HepG2 (cell line): ENCODE measurements around the gene CCDC201. TPM values are rescaled to one million over a fixed set of nuclear protein-coding genes. Genes with fewer than 3 reads are reported as not detected.
A peak's percentile ranks its signal among the peaks of the same experiment; 100 is the strongest.

Source experiments
- ATF1 ChIP-seq: IDR thresholded peaks from 2 replicates; pipeline ENCODE4 v1.6.1; 2016; ENCODE audit warnings: mild to moderate bottlenecking, control low read depth
- CCDC6 ChIP-seq: sonication (generic); formaldehyde crosslinking; IDR thresholded peaks from 2 replicates; pipeline ENCODE4 v1.8.1; 2022; ENCODE audit warnings: mild to moderate bottlenecking, missing genetic modification reagents, moderate library complexity
- DNMT1 ChIP-seq: sonication (generic); formaldehyde crosslinking; IDR thresholded peaks from 2 replicates; pipeline ENCODE4 v1.5.1; 2020; ENCODE audit warnings: mild to moderate bottlenecking, missing genetic modification reagents
- DPF2 ChIP-seq: sonication (generic); formaldehyde crosslinking; IDR thresholded peaks from 2 replicates; pipeline ENCODE4 v1.4.0; 2020; ENCODE audit warnings: mild to moderate bottlenecking, low read depth, missing genetic modification reagents, borderline replicate concordance
- DZIP1 ChIP-seq: sonication (generic); formaldehyde crosslinking; IDR thresholded peaks from 2 replicates; pipeline ENCODE4 v1.5.0; 2020; ENCODE audit warnings: mild to moderate bottlenecking, missing genetic modification reagents
- FOXK1 ChIP-seq: sonication (generic); formaldehyde crosslinking; IDR thresholded peaks from 2 replicates; pipeline ENCODE4 v1.4.0; 2020; ENCODE audit warnings: low read depth, missing genetic modification reagents, borderline replicate concordance
- FOXP1 ChIP-seq, 2 experiments: fragments of 450-650 bp in 1 of 2; IDR thresholded peaks; 2 replicates each; pipeline ENCODE4 v1.6.1; 2017 to 2018; ENCODE audit warnings: antibody characterized with exemption in 1 of 2
- KDM2A ChIP-seq: sonication (generic); formaldehyde crosslinking; IDR thresholded peaks from 2 replicates; pipeline ENCODE4 v1.4.0; 2020; ENCODE audit warnings: low read depth, missing genetic modification reagents, borderline replicate concordance
- NFKB2 ChIP-seq: sonication (generic); formaldehyde crosslinking; IDR thresholded peaks from 2 replicates; pipeline ENCODE4 v1.4.0; 2020; ENCODE audit warnings: missing genetic modification reagents, borderline replicate concordance
- NFYB ChIP-seq: sonication (generic); formaldehyde crosslinking; IDR thresholded peaks from 2 replicates; pipeline ENCODE4 v1.4.0; 2020; ENCODE audit warnings: missing genetic modification reagents
- RARA ChIP-seq: IDR thresholded peaks from 2 replicates; pipeline ENCODE4 v1.6.1; 2016; ENCODE audit warnings: missing genetic modification reagents, missing compliant biosample characterization
- RARG ChIP-seq: sonication (generic); formaldehyde crosslinking; IDR thresholded peaks from 2 replicates; pipeline ENCODE4 v1.4.0; 2020; ENCODE audit warnings: low read depth, mild to moderate bottlenecking, missing genetic modification reagents
- RFX1 ChIP-seq: fragments of 450-650 bp; IDR thresholded peaks from 2 replicates; pipeline ENCODE4 v1.6.1; 2017
- SMC3 ChIP-seq: IDR thresholded peaks from 2 replicates; pipeline ENCODE4 v1.6.1; 2011; ENCODE audit warnings: low read length, improper control_type of control experiment
- TBL1XR1 ChIP-seq: fragments of 150-350 bp; IDR thresholded peaks from 2 replicates; pipeline ENCODE4 v1.6.1; 2014; ENCODE audit warnings: borderline replicate concordance, low read length; ENCODE audit not compliant: partially characterized antibody
- ZNF256 ChIP-seq: sonication (generic); formaldehyde crosslinking; conservative IDR thresholded peaks from 2 replicates; pipeline ENCODE4 v1.4.0; 2020; ENCODE audit warnings: missing genetic modification reagents
- ZNF33B ChIP-seq: sonication (generic); formaldehyde crosslinking; IDR thresholded peaks from 2 replicates; pipeline ENCODE4 v1.5.1; 2020; ENCODE audit warnings: mild to moderate bottlenecking, missing genetic modification reagents
- ZNF713 ChIP-seq: sonication (generic); formaldehyde crosslinking; IDR thresholded peaks from 2 replicates; pipeline ENCODE4 v1.4.0; 2020; ENCODE audit warnings: mild to moderate bottlenecking, missing genetic modification reagents
- ZNF737 ChIP-seq: sonication (generic); formaldehyde crosslinking; IDR thresholded peaks from 2 replicates; pipeline ENCODE4 v1.5.0; 2020; ENCODE audit warnings: missing genetic modification reagents, mild to moderate bottlenecking, borderline replicate concordance
- ZNF773 ChIP-seq: sonication (generic); formaldehyde crosslinking; IDR thresholded peaks from 2 replicates; pipeline ENCODE4 v1.4.0; 2020; ENCODE audit warnings: missing genetic modification reagents, borderline replicate concordance
- polyA plus RNA-seq, 8 experiments: library from polyadenylated mRNA; depleted of rRNA in 3 of 8; stranded (reverse) in 7 of 8; unstranded in 1 of 8; fragments of >200 nt; fragmentation: Illumina TruSeq in 4 of 8; extraction: Trizol in 4 of 8; gene quantifications; 2 replicates each; pipeline versions ENCODE4 v1.2.1 to v1.2.3, GENCODE V29; 2011 to 2016; ENCODE audit warnings: low read depth in 4 of 8, missing spikeins in 1 of 8, mixed read lengths in 1 of 8; ENCODE audit not compliant: insufficient read depth in 1 of 8
- total RNA-seq, 5 experiments: library from RNA; depleted of rRNA; stranded (reverse); fragments of >200 nt; fragmentation: Illumina TruSeq; extraction: Trizol; gene quantifications; 2 replicates each; pipeline ENCODE4 v1.2.3, GENCODE V29; 2016; ENCODE audit warnings: low read depth in 1 of 5
- TF ChIP-seq, protein P1 (sequence below), 2 experiments: sonication (generic) in 1 of 2; formaldehyde crosslinking in 1 of 2; IDR thresholded peaks; 2 replicates each; pipeline versions ENCODE4 v1.4.0 to v1.6.1; 2016 to 2020; ENCODE audit warnings: borderline replicate concordance in 1 of 2, low read depth in 1 of 2, mild to moderate bottlenecking in 1 of 2, missing genetic modification reagents in 1 of 2
- TF ChIP-seq, protein P2 (sequence below): sonication (generic); formaldehyde crosslinking; IDR thresholded peaks from 2 replicates; pipeline ENCODE4 v1.8.1; 2023; ENCODE audit warnings: mild to moderate bottlenecking, inconsistent platforms, moderate library complexity, missing genetic modification reagents, borderline replicate concordance

Gene CCDC201
- total and polyA plus RNA-seq, 2 of the 13 experiments (the other 11 are each of a cell fraction or from before 2014, with no cell fraction given) = 0.92 TPM; not detected in 1

DNA sequence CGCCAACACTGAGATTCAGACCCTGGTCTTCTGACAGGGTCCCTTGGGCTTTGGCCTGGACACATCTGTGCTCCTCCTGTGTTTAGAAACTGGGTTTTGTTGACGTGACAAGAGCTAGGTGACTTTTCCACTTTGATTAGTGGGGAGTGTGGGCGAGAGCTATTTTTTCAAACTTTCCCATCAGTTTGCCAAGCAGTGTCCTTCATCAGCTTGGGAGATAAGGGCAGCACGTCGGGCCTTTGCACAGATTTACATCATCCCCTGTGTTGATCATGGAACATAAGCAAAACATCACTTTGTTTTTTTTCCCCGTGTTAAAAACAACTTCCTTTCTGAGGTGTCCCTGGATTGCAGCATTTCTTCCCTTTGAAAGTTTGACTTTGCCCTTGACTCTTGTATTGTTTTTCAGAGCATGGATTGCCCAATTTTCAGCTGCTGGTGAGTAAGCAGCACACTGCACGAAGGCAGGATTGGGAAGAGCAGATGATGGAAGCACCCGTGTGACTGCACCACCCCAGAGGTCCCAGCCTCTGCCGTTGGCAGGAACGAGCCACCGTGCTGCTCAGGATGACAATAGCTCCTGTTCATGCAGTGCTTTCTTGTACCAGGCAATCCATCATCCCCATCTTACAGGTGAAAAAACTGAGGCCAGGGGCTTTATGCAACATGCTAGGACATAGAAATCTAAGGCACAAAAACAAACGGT lies 9.0 kb upstream of the CCDC201 start (continued):
- no peak for TF ChIP-seq RFX1
- TF ChIP-seq ZNF713 (CRISPR knock-in tag) = peak; percentile 47; the same call in 1 of the 2 replicates
- TF ChIP-seq, protein P1, sequence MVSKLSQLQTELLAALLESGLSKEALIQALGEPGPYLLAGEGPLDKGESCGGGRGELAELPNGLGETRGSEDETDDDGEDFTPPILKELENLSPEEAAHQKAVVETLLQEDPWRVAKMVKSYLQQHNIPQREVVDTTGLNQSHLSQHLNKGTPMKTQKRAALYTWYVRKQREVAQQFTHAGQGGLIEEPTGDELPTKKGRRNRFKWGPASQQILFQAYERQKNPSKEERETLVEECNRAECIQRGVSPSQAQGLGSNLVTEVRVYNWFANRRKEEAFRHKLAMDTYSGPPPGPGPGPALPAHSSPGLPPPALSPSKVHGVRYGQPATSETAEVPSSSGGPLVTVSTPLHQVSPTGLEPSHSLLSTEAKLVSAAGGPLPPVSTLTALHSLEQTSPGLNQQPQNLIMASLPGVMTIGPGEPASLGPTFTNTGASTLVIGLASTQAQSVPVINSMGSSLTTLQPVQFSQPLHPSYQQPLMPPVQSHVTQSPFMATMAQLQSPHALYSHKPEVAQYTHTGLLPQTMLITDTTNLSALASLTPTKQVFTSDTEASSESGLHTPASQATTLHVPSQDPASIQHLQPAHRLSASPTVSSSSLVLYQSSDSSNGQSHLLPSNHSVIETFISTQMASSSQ (IDR thresholded peaks at IDR 0.05; ENCODE audit: low read depth) = peak; percentile 91
- TF ChIP-seq, protein P1 (CRISPR knock-in tag; IDR thresholded peaks at IDR 0.05; ENCODE audit: borderline replicate concordance) = peak; percentile 94; the same call in 1 of the 2 replicates
- TF ChIP-seq, protein P2, sequence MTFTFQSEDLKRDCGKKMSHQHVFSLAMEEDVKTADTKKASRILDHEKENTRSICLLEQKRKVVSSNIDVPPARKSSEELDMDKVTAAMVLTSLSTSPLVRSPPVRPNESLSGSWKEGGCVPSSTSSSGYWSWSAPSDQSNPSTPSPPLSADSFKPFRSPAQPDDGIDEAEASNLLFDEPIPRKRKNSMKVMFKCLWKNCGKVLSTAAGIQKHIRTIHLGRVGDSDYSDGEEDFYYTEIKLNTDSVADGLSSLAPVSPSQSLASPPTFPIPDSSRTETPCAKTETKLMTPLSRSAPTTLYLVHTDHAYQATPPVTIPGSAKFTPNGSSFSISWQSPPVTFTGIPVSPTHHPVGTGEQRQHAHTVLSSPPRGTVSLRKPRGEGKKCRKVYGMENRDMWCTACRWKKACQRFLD = no peak; the same call in 1 of the 2 replicates
- peak; percentile 98 for TF ChIP-seq RARA (CRISPR knock-in tag)
- no peak for TF ChIP-seq ZNF737 (CRISPR knock-in tag)
- TF ChIP-seq CCDC6 (CRISPR knock-in tag) = peak; percentile 90
- peak; percentile 99 for TF ChIP-seq TBL1XR1
- TF ChIP-seq DZIP1 (CRISPR knock-in tag) = no peak
- no peak for TF ChIP-seq ZNF33B (CRISPR knock-in tag)
- TF ChIP-seq DPF2 (CRISPR knock-in tag) = peak; percentile 89; the same call in 1 of the 2 replicates
- peak; percentile 30; the same call in 1 of the 2 replicates for TF ChIP-seq SMC3
- TF ChIP-seq ZNF773 (CRISPR knock-in tag) = 0 out of 2 replicates have a peak, but pooled peaks have one; percentile 18
- TF ChIP-seq NFKB2 (CRISPR knock-in tag) = peak; percentile 40; the same call in 1 of the 2 replicates
- peak; percentile 70 for TF ChIP-seq KDM2A (CRISPR knock-in tag)
- peak; percentile 70; the same call in 1 of the 2 replicates for TF ChIP-seq RARG (CRISPR knock-in tag)
- TF ChIP-seq FOXP1 (IDR thresholded peaks at IDR 0.05) = peak; percentile 100
- TF ChIP-seq FOXP1 (CRISPR knock-in tag; IDR thresholded peaks at IDR 0.05) = peak; percentile 100
- no peak for TF ChIP-seq NFYB
- no peak for TF ChIP-seq ATF1 (CRISPR knock-in tag)
- TF ChIP-seq DNMT1 (CRISPR knock-in tag) = no peak
- no peak; the same call in 1 of the 2 replicates for TF ChIP-seq ZNF256
- peak; percentile 98 for TF ChIP-seq FOXK1 (CRISPR knock-in tag)
